Measurements from ENCODE around the gene CPE.

The CPE gene

GRCh38 chr4:165375465-165375864, 3.3 kb upstream of the CPE start:
- no peaks in the 10 kb centered on the region for H3K9me3 ChIP-seq (ENCODE audit: insufficient read depth, low read length)
- H3K27ac ChIP-seq (ENCODE audit: low read length), result no peak overlapping the region
- TF ChIP-seq EZH2phosphoT487 (IDR thresholded peaks at IDR 0.05; ENCODE audit: low read depth), result no peak
- TF ChIP-seq, protein P1, sequence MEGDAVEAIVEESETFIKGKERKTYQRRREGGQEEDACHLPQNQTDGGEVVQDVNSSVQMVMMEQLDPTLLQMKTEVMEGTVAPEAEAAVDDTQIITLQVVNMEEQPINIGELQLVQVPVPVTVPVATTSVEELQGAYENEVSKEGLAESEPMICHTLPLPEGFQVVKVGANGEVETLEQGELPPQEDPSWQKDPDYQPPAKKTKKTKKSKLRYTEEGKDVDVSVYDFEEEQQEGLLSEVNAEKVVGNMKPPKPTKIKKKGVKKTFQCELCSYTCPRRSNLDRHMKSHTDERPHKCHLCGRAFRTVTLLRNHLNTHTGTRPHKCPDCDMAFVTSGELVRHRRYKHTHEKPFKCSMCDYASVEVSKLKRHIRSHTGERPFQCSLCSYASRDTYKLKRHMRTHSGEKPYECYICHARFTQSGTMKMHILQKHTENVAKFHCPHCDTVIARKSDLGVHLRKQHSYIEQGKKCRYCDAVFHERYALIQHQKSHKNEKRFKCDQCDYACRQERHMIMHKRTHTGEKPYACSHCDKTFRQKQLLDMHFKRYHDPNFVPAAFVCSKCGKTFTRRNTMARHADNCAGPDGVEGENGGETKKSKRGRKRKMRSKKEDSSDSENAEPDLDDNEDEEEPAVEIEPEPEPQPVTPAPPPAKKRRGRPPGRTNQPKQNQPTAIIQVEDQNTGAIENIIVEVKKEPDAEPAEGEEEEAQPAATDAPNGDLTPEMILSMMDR (IDR thresholded peaks at IDR 0.05; ENCODE audit: low read depth, low read length), result no peak
- no peak overlapping the region for H2AFZ ChIP-seq (ENCODE audit: low read depth, low read length)
- H3K36me3 ChIP-seq (replicated peaks; ENCODE audit: low read depth, low read length), result no peaks in the 10 kb centered on the region
- no peaks in the 10 kb centered on the region for H3K27me3 ChIP-seq (ENCODE audit: low read depth, low read length)
- H3K4me1 ChIP-seq (ENCODE audit: low read length), result no peaks in the 10 kb centered on the region
- no peak overlapping the region for H3K9ac ChIP-seq (ENCODE audit: low read length)
- H3K4me3 ChIP-seq (ENCODE audit: low read length), result no peak overlapping the region
- H4K20me1 ChIP-seq (ENCODE audit: insufficient read depth, low read length), result no peaks in the 10 kb centered on the region
- H3K4me2 ChIP-seq (ENCODE audit: low read length), result no peak overlapping the region
- no peaks in the 10 kb centered on the region for H3K79me2 ChIP-seq (ENCODE audit: low read length)

DNA sequence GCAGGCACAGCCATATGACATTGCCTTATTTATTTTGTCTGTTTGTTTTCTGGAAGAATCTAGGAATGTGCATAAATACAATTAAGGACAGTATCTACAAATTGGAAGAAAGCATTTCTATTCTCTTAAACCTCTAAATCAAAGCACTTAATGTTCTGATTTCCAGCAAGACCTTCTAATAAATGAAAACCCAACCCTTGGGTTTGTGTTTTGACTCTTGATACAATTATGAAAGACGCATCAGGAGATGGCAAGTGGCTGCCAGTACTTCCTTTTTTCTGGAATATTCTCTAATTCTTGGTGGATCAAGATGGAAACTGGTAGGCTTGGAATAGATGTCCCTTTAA, 437 bp upstream of the CPE start:
- Histone ChIP-seq H3K9ac (ENCODE audit: low read length) (no peak overlapping the region), H3K36me3 (replicated peaks; ENCODE audit: low read depth, low read length) (no peaks in the 10 kb centered on the region), H2AFZ (ENCODE audit: low read depth, low read length) (no peak overlapping the region), H3K4me3 (ENCODE audit: low read length) (no peak overlapping the region), H3K79me2 (ENCODE audit: low read length) (no peaks in the 10 kb centered on the region), H3K4me2 (ENCODE audit: low read length) (no peak overlapping the region), H3K27ac (ENCODE audit: low read length) (no peak overlapping the region), H3K9me3 (ENCODE audit: insufficient read depth, low read length) (no peaks in the 10 kb centered on the region), H3K4me1 (ENCODE audit: low read length) (no peaks in the 10 kb centered on the region), H4K20me1 (ENCODE audit: insufficient read depth, low read length) (no peaks in the 10 kb centered on the region), H3K27me3 (ENCODE audit: low read depth, low read length) (no peaks in the 10 kb centered on the region)
- TF ChIP-seq, protein P1 (IDR thresholded peaks at IDR 0.05; ENCODE audit: low read depth, low read length), result no peak
- no peak for TF ChIP-seq EZH2phosphoT487 (IDR thresholded peaks at IDR 0.05; ENCODE audit: low read depth)

DNA sequence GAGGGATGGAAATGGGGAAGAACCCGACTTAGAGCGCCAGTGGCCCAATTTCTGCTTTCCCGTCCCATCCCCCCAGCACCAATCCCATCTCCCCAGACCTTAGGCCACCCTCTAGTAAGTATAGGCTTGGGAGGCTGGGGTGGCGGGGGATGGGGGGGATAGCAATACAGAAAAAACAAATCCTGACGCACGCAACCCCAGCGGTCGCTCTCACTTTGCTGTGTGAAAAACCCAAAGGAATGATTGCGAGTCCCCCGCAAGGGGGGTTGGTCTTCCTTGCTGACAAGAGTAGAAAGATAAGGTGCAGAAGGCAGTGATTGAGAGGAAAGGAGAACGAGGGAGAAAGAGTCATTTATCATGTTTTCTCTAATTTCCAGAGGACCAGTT, 863 bp downstream of the CPE start:
- no peaks in the 10 kb centered on the region for H3K27me3 ChIP-seq (ENCODE audit: low read depth, low read length)
- no peak overlapping the region for H2AFZ ChIP-seq (ENCODE audit: low read depth, low read length)
- no peak for TF ChIP-seq EZH2phosphoT487 (IDR thresholded peaks at IDR 0.05; ENCODE audit: low read depth)
- TF ChIP-seq, protein P1 (IDR thresholded peaks at IDR 0.05; ENCODE audit: low read depth, low read length), result no peak
- no peak overlapping the region for H3K4me3 ChIP-seq (ENCODE audit: low read length)
- no peaks in the 10 kb centered on the region for H3K36me3 ChIP-seq (replicated peaks; ENCODE audit: low read depth, low read length)
- no peak overlapping the region for H3K4me2 ChIP-seq (ENCODE audit: low read length)
- no peaks in the 10 kb centered on the region for H3K79me2 ChIP-seq (ENCODE audit: low read length)
- H3K9ac ChIP-seq (ENCODE audit: low read length), result no peak overlapping the region
- H3K4me1 ChIP-seq (ENCODE audit: low read length), result no peaks in the 10 kb centered on the region
- no peaks in the 10 kb centered on the region for H3K9me3 ChIP-seq (ENCODE audit: insufficient read depth, low read length)
- no peak overlapping the region for H3K27ac ChIP-seq (ENCODE audit: low read length)
- no peaks in the 10 kb centered on the region for H4K20me1 ChIP-seq (ENCODE audit: insufficient read depth, low read length)

DNA sequence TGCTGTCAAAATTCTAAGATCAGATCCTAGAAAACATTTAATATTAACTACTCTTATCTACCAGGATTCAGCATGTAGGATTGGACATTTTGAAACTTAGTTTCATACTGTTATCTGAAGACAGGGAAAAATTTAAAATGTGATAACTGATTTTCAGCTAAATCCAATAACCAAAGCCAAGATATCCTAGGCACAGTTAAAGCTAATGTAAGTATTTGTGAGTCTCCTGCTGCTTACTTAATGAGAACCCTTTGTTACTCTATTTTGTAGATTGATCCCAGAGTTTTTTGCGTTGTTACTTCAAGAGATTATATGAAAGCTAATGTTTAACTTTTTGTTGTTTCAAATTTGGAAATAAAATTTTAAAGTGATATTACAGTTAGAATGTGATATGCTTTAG, 2.0 kb downstream of the CPE start:
- H3K9me3 ChIP-seq (ENCODE audit: insufficient read depth, low read length), result no peaks in the 10 kb centered on the region
- TF ChIP-seq, protein P1 (IDR thresholded peaks at IDR 0.05; ENCODE audit: low read depth, low read length), result no peak
- TF ChIP-seq EZH2phosphoT487 (IDR thresholded peaks at IDR 0.05; ENCODE audit: low read depth), result no peak
- H3K9ac ChIP-seq (ENCODE audit: low read length), result no peak overlapping the region
- no peak overlapping the region for H3K4me2 ChIP-seq (ENCODE audit: low read length)
- no peaks in the 10 kb centered on the region for H4K20me1 ChIP-seq (ENCODE audit: insufficient read depth, low read length)
- no peaks in the 10 kb centered on the region for H3K79me2 ChIP-seq (ENCODE audit: low read length)
- no peaks in the 10 kb centered on the region for H3K36me3 ChIP-seq (replicated peaks; ENCODE audit: low read depth, low read length)
- H2AFZ ChIP-seq (ENCODE audit: low read depth, low read length), result no peak overlapping the region
- no peaks in the 10 kb centered on the region for H3K4me1 ChIP-seq (ENCODE audit: low read length)
- H3K4me3 ChIP-seq (ENCODE audit: low read length), result no peak overlapping the region
- no peaks in the 10 kb centered on the region for H3K27me3 ChIP-seq (ENCODE audit: low read depth, low read length)
- H3K27ac ChIP-seq (ENCODE audit: low read length), result no peak overlapping the region
